ENCODE measurements around the gene MSMO1.
"Not testable (repeated sequence)": the region's sequence is repeated elsewhere in the genome, so short reads cannot be mapped to it uniquely, and the experiment has no call there.

Gene MSMO1

GRCh38 chr4:165331823-165332222, 4.4 kb downstream of the MSMO1 start:
- Histone ChIP-seq H3K4me1 (ENCODE audit: control insufficient read depth, insufficient read depth, low read length, poor library complexity, severe bottlenecking) (peaks cover 8% of the 10 kb centered on the region), H3K27ac (ENCODE audit: insufficient read depth, low read length, poor library complexity, severe bottlenecking) (no peak overlapping the region), H3K9me3 (ENCODE audit: control insufficient read depth, low read length) (no peaks in the 10 kb centered on the region), H3K4me3 (ENCODE audit: insufficient read depth, low read depth, low read length, poor library complexity, severe bottlenecking) (no peak overlapping the region), H3K36me3 (ENCODE audit: control insufficient read depth, insufficient read depth, low read length) (peaks cover 3% of the 10 kb centered on the region), H3K27me3 (replicated peaks; ENCODE audit: control insufficient read depth, insufficient read depth, low read length, poor library complexity, severe bottlenecking) (no peaks in the 10 kb centered on the region)
- no peak for DNase-seq

DNA sequence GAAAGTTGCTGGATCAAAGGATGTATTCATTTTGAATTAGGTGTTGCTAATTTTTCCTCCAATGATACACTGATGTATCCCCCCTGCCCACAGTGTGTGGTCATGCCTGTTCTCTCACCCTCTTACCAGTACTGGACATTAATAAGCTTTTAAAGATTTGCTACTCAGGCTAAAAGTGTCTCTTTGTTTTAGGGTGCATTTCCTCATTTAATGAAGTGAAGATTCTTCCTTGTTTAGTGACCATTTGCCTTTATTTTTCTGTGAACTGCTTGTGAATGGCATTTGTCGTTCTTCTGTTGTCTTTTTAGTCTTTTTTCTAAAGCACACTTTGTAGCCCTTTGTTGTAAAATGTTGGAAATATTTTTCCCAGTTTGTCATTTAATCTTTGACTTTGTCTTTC, 5.0 kb downstream of the MSMO1 start:
- Histone ChIP-seq H3K27me3 (replicated peaks; ENCODE audit: control insufficient read depth, insufficient read depth, low read length, poor library complexity, severe bottlenecking) (no peaks in the 10 kb centered on the region), H3K36me3 (ENCODE audit: control insufficient read depth, insufficient read depth, low read length) (peaks cover 3% of the 10 kb centered on the region), H3K9me3 (ENCODE audit: control insufficient read depth, low read length) (no peaks in the 10 kb centered on the region), H3K27ac (ENCODE audit: insufficient read depth, low read length, poor library complexity, severe bottlenecking) (no peak overlapping the region), H3K4me3 (ENCODE audit: insufficient read depth, low read depth, low read length, poor library complexity, severe bottlenecking) (no peak overlapping the region), H3K4me1 (ENCODE audit: control insufficient read depth, insufficient read depth, low read length, poor library complexity, severe bottlenecking) (peaks cover 8% of the 10 kb centered on the region)
- DNase-seq = no peak

DNA sequence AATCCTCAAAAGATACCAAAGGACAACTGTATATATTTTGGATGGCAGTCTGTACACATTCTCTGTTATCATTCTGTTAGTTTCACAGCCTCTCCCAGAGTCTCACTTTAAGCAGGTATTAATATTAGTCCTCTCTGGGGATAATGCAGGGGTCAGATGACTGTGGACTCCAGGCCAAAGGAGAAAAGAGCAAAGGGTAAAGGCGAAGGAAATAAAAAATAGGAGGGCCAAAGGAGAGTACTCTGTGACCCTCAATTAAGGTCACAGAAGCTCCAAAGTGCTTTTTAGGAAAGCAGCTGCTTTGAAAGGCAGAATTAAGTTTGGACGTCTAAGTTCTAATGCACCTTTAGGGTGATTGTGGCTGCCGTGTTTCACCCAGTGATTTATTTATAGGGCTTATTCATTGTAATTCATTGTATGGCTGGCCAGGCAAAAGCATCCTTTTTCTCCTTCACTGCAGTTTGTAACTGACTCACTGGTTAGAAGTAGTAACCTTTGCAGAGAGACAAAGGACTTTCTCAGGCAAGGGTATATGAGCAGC, 7.8 kb downstream of the MSMO1 start:
- Histone ChIP-seq H3K4me1 (ENCODE audit: control insufficient read depth, insufficient read depth, low read length, poor library complexity, severe bottlenecking) (no peaks in the 10 kb centered on the region), H3K4me3 (ENCODE audit: insufficient read depth, low read depth, low read length, poor library complexity, severe bottlenecking) (no peak overlapping the region), H3K36me3 (ENCODE audit: control insufficient read depth, insufficient read depth, low read length) (peaks cover 14% of the 10 kb centered on the region), H3K27ac (ENCODE audit: insufficient read depth, low read length, poor library complexity, severe bottlenecking) (no peak overlapping the region), H3K27me3 (replicated peaks; ENCODE audit: control insufficient read depth, insufficient read depth, low read length, poor library complexity, severe bottlenecking) (no peaks in the 10 kb centered on the region), H3K9me3 (ENCODE audit: control insufficient read depth, low read length) (no peaks in the 10 kb centered on the region)
- no peak for DNase-seq

GRCh38 chr4:165336743-165337142, 9.3 kb downstream of the MSMO1 start:
- no peaks in the 10 kb centered on the region for H3K9me3 ChIP-seq (ENCODE audit: control insufficient read depth, low read length)
- DNase-seq = no peak
- H3K4me3 ChIP-seq (ENCODE audit: insufficient read depth, low read depth, low read length, poor library complexity, severe bottlenecking) = no peak overlapping the region
- H3K27me3 ChIP-seq (replicated peaks; ENCODE audit: control insufficient read depth, insufficient read depth, low read length, poor library complexity, severe bottlenecking) = no peaks in the 10 kb centered on the region
- no peaks in the 10 kb centered on the region for H3K4me1 ChIP-seq (ENCODE audit: control insufficient read depth, insufficient read depth, low read length, poor library complexity, severe bottlenecking)
- no peak overlapping the region for H3K27ac ChIP-seq (ENCODE audit: insufficient read depth, low read length, poor library complexity, severe bottlenecking)
- H3K36me3 ChIP-seq (ENCODE audit: control insufficient read depth, insufficient read depth, low read length) = peaks cover 17% of the 10 kb centered on the region

DNA sequence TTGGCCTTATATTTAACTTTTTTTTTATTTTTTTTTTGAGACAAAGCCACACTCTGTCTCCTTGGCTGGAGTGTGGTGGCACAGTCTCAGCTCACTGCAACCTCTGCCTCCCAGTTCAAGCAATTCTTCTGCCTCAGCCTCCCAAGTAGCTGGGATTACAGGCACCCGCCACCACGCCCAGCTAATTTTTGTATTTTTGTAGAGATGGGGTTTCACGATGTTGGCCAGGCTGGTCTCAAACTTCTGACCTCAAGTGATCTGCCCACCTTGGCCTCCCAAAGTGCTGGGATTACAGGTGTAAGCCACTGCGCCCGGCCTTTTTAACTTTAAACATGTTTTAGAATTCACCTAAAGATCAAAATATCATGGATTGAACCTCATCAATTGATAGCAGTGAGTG, 14.9 kb downstream of the MSMO1 start:
- H3K9me3 ChIP-seq (ENCODE audit: control insufficient read depth, low read length); H3K27me3 ChIP-seq (replicated peaks; ENCODE audit: control insufficient read depth, insufficient read depth, low read length, poor library complexity, severe bottlenecking); H3K27ac ChIP-seq (ENCODE audit: insufficient read depth, low read length, poor library complexity, severe bottlenecking); DNase-seq; H3K4me1 ChIP-seq (ENCODE audit: control insufficient read depth, insufficient read depth, low read length, poor library complexity, severe bottlenecking); H3K4me3 ChIP-seq (ENCODE audit: insufficient read depth, low read depth, low read length, poor library complexity, severe bottlenecking): not testable (repeated sequence)
- H3K36me3 ChIP-seq (ENCODE audit: control insufficient read depth, insufficient read depth, low read length) = peaks cover 15% of the 10 kb centered on the region

DNA sequence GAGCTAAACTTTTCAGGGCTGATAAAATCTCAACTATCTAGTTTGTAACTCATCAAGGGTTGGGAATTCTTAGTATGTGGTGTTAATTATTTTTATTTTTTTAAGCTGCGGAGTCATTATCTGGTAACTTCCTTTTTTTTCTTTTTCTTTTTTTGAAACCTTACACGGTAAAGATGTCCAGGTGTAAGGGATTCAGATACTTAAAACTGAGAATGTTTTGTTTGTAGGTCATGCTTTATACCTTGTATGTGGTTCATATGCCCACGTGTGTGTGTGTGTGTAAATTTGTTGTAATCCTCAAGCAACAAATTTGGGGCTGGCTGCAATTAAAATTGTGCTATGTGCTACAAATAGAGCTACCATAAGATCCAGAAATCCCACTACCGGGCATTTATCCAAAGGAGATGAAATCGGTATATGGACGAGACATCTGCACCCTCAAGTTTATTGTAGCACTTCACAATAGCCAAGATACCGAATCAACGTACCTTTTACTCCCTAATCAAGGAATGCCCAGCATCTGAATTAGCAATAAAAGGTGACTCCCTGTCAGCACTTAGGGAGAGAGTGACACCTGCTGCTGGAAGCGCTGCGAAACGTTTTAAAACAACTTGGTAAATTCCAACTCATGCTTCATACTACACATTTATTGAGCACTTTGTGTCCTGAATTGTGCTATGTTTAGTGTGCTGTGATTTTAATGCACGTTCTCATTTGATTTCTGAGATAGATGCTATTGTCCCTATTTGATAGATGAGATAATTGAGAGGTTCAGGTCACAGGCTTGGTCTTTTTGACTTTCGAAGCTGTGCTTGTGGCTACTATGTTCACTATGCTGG, 16.1 kb downstream of the MSMO1 start:
- no peak overlapping the region for H3K27ac ChIP-seq (ENCODE audit: insufficient read depth, low read length, poor library complexity, severe bottlenecking)
- no peaks in the 10 kb centered on the region for H3K9me3 ChIP-seq (ENCODE audit: control insufficient read depth, low read length)
- H3K27me3 ChIP-seq (replicated peaks; ENCODE audit: control insufficient read depth, insufficient read depth, low read length, poor library complexity, severe bottlenecking) = no peaks in the 10 kb centered on the region
- H3K36me3 ChIP-seq (ENCODE audit: control insufficient read depth, insufficient read depth, low read length) = peaks cover 15% of the 10 kb centered on the region
- no peaks in the 10 kb centered on the region for H3K4me1 ChIP-seq (ENCODE audit: control insufficient read depth, insufficient read depth, low read length, poor library complexity, severe bottlenecking)
- H3K4me3 ChIP-seq (ENCODE audit: insufficient read depth, low read depth, low read length, poor library complexity, severe bottlenecking) = no peak overlapping the region
- DNase-seq = no peak

DNA sequence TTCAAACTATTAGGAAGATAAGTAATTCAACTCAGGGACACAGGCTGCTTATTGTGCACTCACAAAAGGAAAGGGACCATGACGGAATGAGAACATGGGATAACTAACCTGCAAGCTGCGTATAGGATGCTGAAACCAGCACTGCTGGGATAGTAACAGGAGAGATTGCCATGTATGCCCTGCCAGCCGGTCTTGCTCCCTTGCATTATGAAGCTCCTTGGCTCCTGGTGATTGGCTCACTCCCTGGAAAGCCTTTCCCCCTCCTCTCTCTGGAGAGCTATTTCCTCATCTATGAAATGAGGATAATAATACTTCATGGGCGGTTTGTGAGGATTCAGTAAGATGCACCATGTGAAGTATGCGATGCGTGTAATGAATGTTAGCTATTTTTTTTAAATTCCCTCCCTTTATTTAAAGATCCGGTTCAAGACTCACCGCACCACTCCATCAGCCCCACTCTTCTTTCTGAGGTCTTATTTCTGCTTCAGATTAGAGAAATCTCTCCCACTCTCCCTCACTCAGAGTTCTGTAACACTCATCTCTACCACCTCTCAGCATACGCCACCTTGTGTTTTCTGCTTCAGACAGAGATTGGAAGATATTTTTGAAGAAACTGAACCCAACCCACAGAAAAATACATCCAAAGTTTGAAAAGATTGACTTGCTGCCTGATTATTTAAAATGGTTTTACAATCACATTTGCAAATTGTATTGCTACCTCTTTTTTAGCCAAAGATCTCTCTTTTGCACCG, 18.4 kb downstream of the MSMO1 start:
- DNase-seq = no peak
- peaks cover 5% of the 10 kb centered on the region for H3K36me3 ChIP-seq (ENCODE audit: control insufficient read depth, insufficient read depth, low read length)
- H3K27ac ChIP-seq (ENCODE audit: insufficient read depth, low read length, poor library complexity, severe bottlenecking) = no peak overlapping the region
- no peaks in the 10 kb centered on the region for H3K27me3 ChIP-seq (replicated peaks; ENCODE audit: control insufficient read depth, insufficient read depth, low read length, poor library complexity, severe bottlenecking)
- H3K4me1 ChIP-seq (ENCODE audit: control insufficient read depth, insufficient read depth, low read length, poor library complexity, severe bottlenecking) = no peaks in the 10 kb centered on the region
- no peaks in the 10 kb centered on the region for H3K9me3 ChIP-seq (ENCODE audit: control insufficient read depth, low read length)
- no peak overlapping the region for H3K4me3 ChIP-seq (ENCODE audit: insufficient read depth, low read depth, low read length, poor library complexity, severe bottlenecking)

DNA sequence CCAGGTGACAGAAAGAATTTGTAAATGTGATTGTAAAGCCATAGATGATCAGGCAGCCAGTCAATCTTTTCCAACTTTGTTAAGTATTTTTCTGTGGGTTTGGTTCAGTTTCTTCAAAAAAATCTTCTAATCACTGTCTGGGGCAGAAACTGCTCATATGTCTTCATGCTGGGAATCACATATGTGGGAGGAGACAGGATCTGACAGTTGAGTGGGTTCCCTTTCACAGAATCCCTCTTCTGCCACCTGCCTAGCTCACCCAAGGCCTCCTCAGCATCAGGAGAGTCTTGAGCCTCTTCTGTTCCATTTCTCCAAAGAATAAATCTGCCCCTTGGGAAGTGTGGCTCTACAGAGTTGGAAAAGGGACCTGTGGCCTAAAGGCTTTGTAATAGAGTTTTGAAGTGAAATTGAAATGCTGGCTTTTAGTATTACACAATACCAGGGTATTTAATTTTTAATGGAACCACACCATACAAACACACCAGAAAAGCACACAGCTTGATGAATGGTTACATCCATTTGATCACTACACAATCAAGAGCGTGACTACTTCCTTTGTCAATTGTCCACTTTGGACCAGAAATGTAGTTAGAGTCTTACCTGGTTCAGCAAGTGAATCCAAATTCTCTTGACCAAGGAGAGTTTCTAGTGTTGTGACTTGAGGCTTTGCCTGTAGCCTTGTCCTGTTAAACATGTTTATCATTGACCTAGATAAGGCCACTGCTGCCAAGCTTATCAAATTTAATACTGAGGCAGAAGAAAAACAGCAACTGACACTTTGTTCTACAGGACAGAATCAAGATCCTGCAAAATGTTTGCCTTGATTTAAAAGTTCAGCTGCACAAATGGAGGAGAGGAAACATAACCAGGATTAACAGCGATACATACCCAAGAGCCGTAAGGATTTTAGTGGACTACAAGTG, 20.4 kb downstream of the MSMO1 start:
- Histone ChIP-seq H3K27me3 (replicated peaks; ENCODE audit: control insufficient read depth, insufficient read depth, low read length, poor library complexity, severe bottlenecking) (no peaks in the 10 kb centered on the region), H3K9me3 (ENCODE audit: control insufficient read depth, low read length) (no peaks in the 10 kb centered on the region), H3K36me3 (ENCODE audit: control insufficient read depth, insufficient read depth, low read length) (no peaks in the 10 kb centered on the region), H3K4me1 (ENCODE audit: control insufficient read depth, insufficient read depth, low read length, poor library complexity, severe bottlenecking) (no peaks in the 10 kb centered on the region), H3K27ac (ENCODE audit: insufficient read depth, low read length, poor library complexity, severe bottlenecking) (no peak overlapping the region), H3K4me3 (ENCODE audit: insufficient read depth, low read depth, low read length, poor library complexity, severe bottlenecking) (no peak overlapping the region)
- DNase-seq = no peak

DNA sequence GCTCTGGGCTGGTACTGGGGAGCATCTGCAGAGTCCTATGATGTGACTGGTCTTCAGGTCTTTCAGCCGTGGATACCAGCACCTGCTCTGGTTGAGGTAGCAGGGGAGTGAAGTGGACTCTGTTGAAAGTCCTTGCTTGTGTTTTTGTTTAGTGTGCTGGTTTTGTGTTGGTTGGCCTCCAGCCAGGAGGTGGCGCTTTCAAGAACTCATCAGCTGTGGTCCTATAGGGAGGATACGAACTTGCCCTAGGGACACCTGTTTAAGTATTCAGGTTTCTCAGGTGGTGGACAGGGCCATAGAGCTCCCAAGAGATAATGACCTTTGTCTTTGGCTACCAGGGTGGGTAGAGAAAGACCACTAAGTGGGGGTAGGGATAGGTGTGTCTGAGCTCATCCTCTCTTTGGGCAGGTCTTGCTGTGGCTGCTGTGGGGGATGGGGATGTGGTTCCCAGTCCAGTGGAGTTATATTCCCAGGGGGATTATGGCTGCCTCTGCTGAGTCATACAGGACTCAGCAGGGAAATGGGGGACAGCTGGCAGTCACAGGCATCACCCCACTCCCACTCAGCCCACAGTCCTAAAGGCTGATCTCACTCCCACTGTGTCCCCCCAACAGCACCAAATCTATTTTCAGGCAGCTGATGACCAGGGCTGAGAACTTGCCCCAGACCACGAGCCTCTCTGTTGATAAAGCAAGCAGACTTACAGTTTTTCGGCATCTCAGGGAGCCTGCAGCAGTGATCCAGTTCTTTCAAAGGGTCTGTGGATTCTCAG, 24.1 kb downstream of the MSMO1 start:
- Histone ChIP-seq H3K4me3 (ENCODE audit: insufficient read depth, low read depth, low read length, poor library complexity, severe bottlenecking) (no peak overlapping the region), H3K36me3 (ENCODE audit: control insufficient read depth, insufficient read depth, low read length) (no peaks in the 10 kb centered on the region), H3K9me3 (ENCODE audit: control insufficient read depth, low read length) (no peaks in the 10 kb centered on the region), H3K4me1 (ENCODE audit: control insufficient read depth, insufficient read depth, low read length, poor library complexity, severe bottlenecking) (no peaks in the 10 kb centered on the region), H3K27ac (ENCODE audit: insufficient read depth, low read length, poor library complexity, severe bottlenecking) (no peak overlapping the region), H3K27me3 (replicated peaks; ENCODE audit: control insufficient read depth, insufficient read depth, low read length, poor library complexity, severe bottlenecking) (no peaks in the 10 kb centered on the region)
- DNase-seq = no peak

Data from effector memory CD4-positive, alpha-beta T cell (primary cell).